Kidney epithelial cell (primary cell): ENCODE measurements around the gene NRP2. TPM values are rescaled to one million over a fixed set of nuclear protein-coding genes. Genes with fewer than 3 reads are reported as not detected.

Experiments
- DNase-seq: peaks from one replicate; pipeline ENCODE4 v3.0.0-alpha.2; 2010; ENCODE audit warnings: low read depth
- H3K27me3 ChIP-seq: 2 replicates; pipeline ENCODE4 v1.6.0; 2011; ENCODE audit warnings: low read length; ENCODE audit not compliant: control insufficient read depth, insufficient read depth
- H3K36me3 ChIP-seq: 2 replicates; pipeline ENCODE4 v1.5.1; 2011; ENCODE audit warnings: low read length; ENCODE audit not compliant: control insufficient read depth, insufficient read depth
- H3K4me3 ChIP-seq: 2 replicates; pipeline ENCODE4 v1.5.1; 2011; ENCODE audit warnings: low read depth, mild to moderate bottlenecking, control low read depth, low read length
- CTCF ChIP-seq: IDR thresholded peaks from 2 replicates; pipeline ENCODE4 v1.5.1; 2011; ENCODE audit warnings: mild to moderate bottlenecking, moderate library complexity, low read length, control low read depth, inconsistent platforms; ENCODE audit not compliant: insufficient read depth, poor library complexity, severe bottlenecking
- total RNA-seq: library from RNA; depleted of rRNA; stranded (reverse); fragments of >200 nt; gene quantifications from 2 replicates; pipeline ENCODE4 v1.2.3, GENCODE V29; 2015

Gene NRP2
- total RNA-seq, 1 donor from 2014 or later: 78.6 TPM

- Histone ChIP-seq H3K27me3 (no peaks in the 10 kb centered on the region), H3K36me3 (peaks cover 3% of the 10 kb centered on the region), H3K4me3 (no peak overlapping the region)
- no peak for TF ChIP-seq CTCF
- no peak for DNase-seq
Measured at GRCh38 chr2:205747829-205748386, 65.6 kb downstream of the NRP2 start.

- DNase-seq: peak; percentile 69
- Histone ChIP-seq H3K27me3 (no peaks in the 10 kb centered on the region), H3K4me3 (no peak overlapping the region), H3K36me3 (peaks cover 1% of the 10 kb centered on the region)
- TF ChIP-seq CTCF: no peak
Measured at GRCh38 chr2:205748639-205749038, 66.3 kb downstream of the NRP2 start.

GRCh38 chr2:205749078-205749477, 66.8 kb downstream of the NRP2 start:
- DNase-seq: no peak
- TF ChIP-seq CTCF: no peak
- Histone ChIP-seq H3K27me3 (no peaks in the 10 kb centered on the region), H3K36me3 (peaks cover 1% of the 10 kb centered on the region), H3K4me3 (no peak overlapping the region)

GRCh38 chr2:205750797-205751196, 68.5 kb downstream of the NRP2 start:
- no peak overlapping the region for H3K4me3 ChIP-seq
- H3K27me3 ChIP-seq: no peaks in the 10 kb centered on the region
- peaks cover 1% of the 10 kb centered on the region for H3K36me3 ChIP-seq
- DNase-seq: no peak
- no peak for TF ChIP-seq CTCF

GRCh38 chr2:205751569-205752031, 69.3 kb downstream of the NRP2 start:
- Histone ChIP-seq H3K4me3 (no peak overlapping the region), H3K27me3 (no peaks in the 10 kb centered on the region), H3K36me3 (peaks cover 1% of the 10 kb centered on the region)
- no peak for TF ChIP-seq CTCF
- no peak for DNase-seq

GRCh38 chr2:205752296-205752820, 70.1 kb downstream of the NRP2 start:
- no peak for TF ChIP-seq CTCF
- Histone ChIP-seq H3K27me3 (no peaks in the 10 kb centered on the region), H3K36me3 (peaks cover 1% of the 10 kb centered on the region), H3K4me3 (no peak overlapping the region)
- no peak for DNase-seq
